ENCODE data around the gene MECP2.

Gene MECP2

GRCh38 chrX:154061801-154062200 is 35.7 kb downstream of the MECP2 start:
- DNase-seq (ENCODE audit: low read depth in 2 of 2), result no peak

GRCh38 chrX:154059729-154060245 is 37.7 kb downstream of the MECP2 start:
- no peak for DNase-seq (ENCODE audit: low read depth in 2 of 2)

GRCh38 chrX:154059231-154059630 is 38.3 kb downstream of the MECP2 start:
- DNase-seq (ENCODE audit: low read depth in 2 of 2), result no peak

- no peak for DNase-seq (ENCODE audit: low read depth in 2 of 2)
Measured at GRCh38 chrX:154058214-154058997, 39.1 kb downstream of the MECP2 start.

DNA sequence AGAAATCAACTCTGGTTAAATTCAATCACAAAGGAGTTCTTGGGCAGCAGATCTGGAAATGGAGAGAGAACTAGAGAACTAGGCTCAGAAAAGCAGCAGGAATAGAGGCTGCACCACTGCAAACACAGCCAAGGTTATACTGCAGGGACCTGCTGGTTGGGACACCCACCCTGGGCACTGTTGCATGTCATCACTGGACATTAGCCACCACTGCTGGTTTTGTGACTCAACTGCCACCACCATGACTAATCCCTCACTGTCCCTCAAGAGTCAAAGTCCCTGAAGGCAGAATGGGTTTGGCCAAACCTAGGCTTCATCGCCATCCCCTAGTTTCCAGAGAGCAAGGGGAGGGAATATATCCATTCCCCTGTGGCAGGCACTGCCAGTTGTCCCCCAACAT is 39.7 kb downstream of the MECP2 start:
- DNase-seq (ENCODE audit: low read depth in 2 of 2), result no peak

DNA sequence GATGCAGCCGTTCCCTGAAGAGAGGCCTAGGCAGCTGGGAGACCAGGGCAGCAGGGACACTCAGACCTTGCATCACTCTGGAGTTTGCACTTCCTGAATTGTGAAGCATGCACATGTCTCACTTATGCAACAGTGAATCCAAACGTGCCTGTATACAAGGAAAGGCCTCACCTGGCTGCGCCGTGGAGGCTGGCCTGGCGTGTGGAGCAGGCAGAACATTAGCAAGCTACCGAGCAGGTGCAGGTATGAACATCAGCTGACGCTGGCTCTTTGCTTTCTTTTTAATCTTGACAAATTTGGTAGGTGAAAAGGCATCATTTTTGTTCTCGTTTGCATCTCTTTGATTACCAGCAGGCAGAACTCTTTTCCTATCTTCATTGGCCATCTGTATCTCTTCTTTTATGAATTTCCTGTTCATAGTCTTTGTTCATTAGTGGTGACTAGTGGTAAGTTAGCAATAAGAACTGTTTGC is 40.7 kb downstream of the MECP2 start:
- DNase-seq (ENCODE audit: low read depth in 2 of 2), result no peak

GRCh38 chrX:154051201-154051810 is 46.2 kb downstream of the MECP2 start:
- DNase-seq (ENCODE audit: low read depth in 2 of 2), result peak; percentile 42 to 43

DNA sequence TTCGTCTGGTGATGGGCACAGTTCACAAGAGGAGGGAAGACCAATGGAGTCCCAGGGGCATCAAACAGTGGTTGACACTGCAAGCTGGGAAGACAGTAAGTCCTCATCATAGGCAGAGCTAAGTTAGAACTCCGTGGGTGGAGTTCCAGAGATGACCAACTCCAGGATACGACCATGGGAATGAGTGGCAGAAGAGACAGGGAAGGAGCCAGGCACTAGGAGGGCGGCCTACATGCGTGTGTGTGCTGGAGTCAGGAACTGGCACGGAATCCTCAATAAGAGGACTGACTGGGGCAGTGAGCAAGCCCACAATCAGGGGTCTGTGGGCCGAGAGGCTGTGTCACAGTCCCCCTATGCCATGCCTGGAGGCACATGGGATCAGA is 47.4 kb downstream of the MECP2 start:
- DNase-seq (ENCODE audit: low read depth in 2 of 2), result no peak

DNA sequence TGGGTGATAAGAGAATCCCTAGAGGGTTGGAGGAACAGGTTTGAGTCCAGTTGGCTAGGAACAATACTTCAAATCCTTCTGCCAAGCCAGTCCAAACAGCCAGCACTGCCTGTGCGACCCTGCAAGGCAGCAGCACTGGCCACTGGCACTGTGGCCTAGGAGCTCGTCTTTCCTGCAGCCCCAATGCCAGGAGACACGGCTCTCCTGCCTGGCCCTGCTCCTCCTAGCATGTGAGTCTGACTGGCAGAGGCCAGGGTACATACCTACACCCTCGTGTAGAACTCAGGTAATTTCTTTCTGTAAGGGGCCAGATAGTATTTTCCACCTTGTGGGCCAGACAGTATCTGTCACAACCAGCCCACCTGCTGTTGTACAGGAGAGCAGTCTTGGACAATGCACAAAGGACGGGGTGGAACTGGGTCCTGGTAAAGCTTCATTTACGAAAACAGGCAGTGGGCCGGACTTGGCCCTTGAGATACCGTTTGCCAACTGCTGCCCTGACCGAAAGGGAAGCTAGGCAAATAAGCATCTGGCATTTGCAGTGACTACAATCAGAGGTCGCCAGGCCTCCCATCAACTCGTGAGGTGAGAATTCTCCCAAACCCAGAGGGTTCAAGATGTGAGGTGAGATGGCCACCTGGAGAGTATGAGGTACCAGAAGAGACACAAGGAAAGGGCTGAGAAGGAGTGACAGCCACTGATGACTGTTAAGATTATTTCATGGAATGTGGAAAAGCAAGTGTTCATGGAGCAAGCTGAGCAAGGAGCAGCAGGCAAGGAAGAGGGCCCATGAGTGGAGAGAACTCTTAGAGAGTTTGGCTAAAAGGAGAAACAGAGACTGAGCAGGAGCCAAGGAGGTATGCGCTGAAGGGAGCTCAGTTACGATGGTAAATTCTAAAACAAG is 48.1 kb downstream of the MECP2 start:
- DNase-seq (ENCODE audit: low read depth in 2 of 2), result no peak

DNA sequence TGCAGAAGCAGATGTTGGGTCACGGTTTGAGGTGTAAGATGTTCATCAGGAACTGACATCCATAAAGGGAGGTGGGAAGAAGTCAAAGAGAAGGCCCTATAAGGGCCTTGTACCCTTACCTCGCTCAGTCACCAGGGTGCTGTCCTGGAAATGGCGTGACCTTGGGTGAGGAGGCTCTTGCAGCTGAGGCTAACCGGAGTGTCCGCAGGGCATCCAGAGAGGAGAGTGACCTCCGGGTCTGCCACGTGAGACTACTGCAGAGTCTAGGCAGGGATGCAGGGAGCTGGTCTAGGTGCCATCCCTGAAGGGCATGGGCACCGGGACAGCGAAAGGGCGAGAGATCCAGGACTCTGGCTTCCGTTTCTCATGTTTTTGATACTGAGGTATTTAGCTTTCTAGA is 49.1 kb downstream of the MECP2 start:
- no peak for DNase-seq (ENCODE audit: low read depth in 2 of 2)

DNA sequence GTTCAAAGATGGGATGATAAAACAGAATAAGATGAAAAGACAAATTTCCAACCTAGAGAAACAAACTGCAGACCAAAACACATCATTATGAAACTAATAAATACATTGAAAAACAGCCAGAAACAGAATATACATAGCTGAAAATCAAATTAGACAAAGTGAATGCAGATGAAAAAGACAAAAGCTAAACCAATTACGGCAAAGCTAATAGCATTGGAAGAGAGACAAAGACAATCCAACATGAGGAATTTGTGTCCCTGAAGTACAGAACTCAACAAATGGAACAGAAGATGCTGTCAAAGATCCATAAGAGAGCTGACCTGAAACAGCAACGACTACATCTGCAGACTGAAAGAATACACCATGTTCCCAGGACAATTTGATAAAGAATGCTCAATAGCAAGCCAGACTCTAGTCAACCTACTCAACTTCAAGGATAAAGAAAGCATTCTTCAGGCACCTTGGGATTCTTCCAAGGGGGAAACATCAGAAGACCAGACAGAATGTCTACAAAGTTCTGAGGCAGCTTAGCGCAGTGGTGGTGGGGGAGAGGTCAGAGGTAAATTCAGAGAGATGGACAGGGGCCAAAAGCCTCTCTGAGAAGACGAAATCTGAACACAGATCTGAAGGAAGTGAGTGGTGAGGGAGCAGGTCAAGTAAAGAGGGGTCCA is 50.4 kb downstream of the MECP2 start:
- DNase-seq (ENCODE audit: low read depth in 2 of 2), result no peak

- DNase-seq (ENCODE audit: low read depth in 2 of 2), result no peak
Measured at GRCh38 chrX:154046031-154046781, 51.3 kb downstream of the MECP2 start.

DNA sequence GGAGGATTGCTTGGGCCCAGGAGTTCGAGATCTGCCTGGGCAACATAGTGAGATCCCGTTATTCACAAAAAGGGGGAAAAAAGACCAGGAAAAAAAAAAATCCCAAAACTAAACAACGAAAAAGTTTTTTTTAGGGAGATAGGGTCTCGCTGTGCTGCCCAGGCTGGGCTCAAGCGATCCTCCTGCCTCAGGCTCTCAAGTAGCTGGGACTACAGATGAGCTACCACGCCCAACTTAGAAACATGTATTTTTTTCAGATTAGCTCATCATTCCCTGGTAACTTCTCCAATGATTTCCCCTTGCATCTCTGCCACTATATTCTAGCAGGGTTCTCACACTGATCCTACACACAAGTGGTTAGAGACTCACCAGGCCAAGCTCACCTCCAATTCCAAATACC is 53.4 kb downstream of the MECP2 start:
- no peak for DNase-seq (ENCODE audit: low read depth in 2 of 2)

- no peak for DNase-seq (ENCODE audit: low read depth in 2 of 2)
Measured at GRCh38 chrX:154043003-154043763, 54.3 kb downstream of the MECP2 start.

GRCh38 chrX:154040863-154041262 is 56.7 kb downstream of the MECP2 start:
- DNase-seq (ENCODE audit: low read depth in 2 of 2), result no peak

GRCh38 chrX:154040307-154040756 is 57.2 kb downstream of the MECP2 start:
- DNase-seq (ENCODE audit: low read depth in 2 of 2), result no peak

DNA sequence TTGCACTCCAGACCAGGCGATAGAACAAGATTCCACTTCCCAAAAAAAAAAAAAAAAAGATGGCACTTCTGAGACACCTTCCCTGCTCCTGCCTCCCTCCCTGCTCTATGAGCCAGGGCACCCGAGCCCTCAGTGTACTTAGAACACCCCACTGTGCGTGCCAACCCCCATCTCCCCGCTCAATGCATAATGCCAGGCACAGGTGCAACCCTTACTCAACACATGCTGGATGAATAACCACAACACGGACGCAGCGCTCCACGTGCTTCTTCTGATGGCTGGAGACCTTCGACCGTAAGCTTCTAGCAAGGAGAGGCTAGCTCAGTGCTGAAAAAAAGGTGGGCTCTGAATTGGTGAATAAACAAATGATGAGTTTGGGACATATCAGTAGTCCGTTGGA is 57.9 kb downstream of the MECP2 start:
- DNase-seq (ENCODE audit: low read depth in 2 of 2), result no peak

- DNase-seq (ENCODE audit: low read depth in 2 of 2), result no peak
Measured at GRCh38 chrX:154038656-154039055, 58.9 kb downstream of the MECP2 start.

GRCh38 chrX:154037754-154038153 is 59.8 kb downstream of the MECP2 start:
- DNase-seq (ENCODE audit: low read depth in 2 of 2), result no peak

DNA sequence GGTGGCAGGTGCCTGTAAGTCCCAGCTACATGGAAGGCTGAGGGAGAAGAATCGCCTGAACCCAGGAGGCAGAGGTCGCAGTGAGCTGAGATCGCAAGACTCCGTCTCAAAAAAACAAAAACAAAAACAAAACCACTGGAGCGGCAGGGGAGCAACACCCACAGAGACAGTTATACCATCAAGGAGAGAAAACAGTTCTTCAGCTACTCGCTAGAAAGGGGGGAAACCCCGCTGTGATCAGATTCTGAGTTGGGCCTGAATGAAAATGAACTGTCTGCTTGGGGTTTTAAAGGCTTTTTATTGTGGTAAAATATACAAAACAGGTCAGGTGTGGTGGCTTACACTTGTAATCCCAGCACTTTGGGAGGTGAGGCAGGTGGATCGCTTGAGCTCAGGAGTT is 61.0 kb downstream of the MECP2 start:
- DNase-seq (ENCODE audit: low read depth in 2 of 2), result no peak

Measured in stimulated activated CD8-positive, alpha-beta memory T cell treated with anti-CD3 and anti-CD28 coated beads, Interleukin-2, amount 100 ng/mL, for 1 hour (primary cell).